ENCODE data around the gene TMCO4. TPM values are rescaled to one million over a fixed set of nuclear protein-coding genes. Genes with fewer than 3 reads are reported as not detected.

The TMCO4 gene
- total and polyA plus RNA-seq, 7 donors = 16.3 to 25.1 (median 21.9) TPM

GRCh38 chr1:19764848-19765247 is 34.9 kb downstream of the TMCO4 start:
- no peak for TF ChIP-seq POLR2A (IDR thresholded peaks at IDR 0.05)
- TF ChIP-seq EP300 (IDR thresholded peaks at IDR 0.05) = no peak
- TF ChIP-seq CTCF (IDR thresholded peaks at IDR 0.05) = no peak
- TF ChIP-seq POLR2AphosphoS5 (IDR thresholded peaks at IDR 0.05) = no peak
- no peak overlapping the region for H3K4me3 ChIP-seq
- no peak for DNase-seq
- intact Hi-C loops (cut with DNase I) = no loop called here
- no peak overlapping the region for H3K27ac ChIP-seq
- H3K4me1 ChIP-seq = no peaks in the 10 kb centered on the region
- H3K27me3 ChIP-seq = no peaks in the 10 kb centered on the region
- H3K9me3 ChIP-seq = no peaks in the 10 kb centered on the region
- H3K36me3 ChIP-seq = peaks cover 0 to 29% (median 1%) of the 10 kb centered on the region in 4 donors
- 81 to 88% methylated on average over 5 of the region's 5 CpGs for whole genome bisulfite sequencing, 2 donors

DNA sequence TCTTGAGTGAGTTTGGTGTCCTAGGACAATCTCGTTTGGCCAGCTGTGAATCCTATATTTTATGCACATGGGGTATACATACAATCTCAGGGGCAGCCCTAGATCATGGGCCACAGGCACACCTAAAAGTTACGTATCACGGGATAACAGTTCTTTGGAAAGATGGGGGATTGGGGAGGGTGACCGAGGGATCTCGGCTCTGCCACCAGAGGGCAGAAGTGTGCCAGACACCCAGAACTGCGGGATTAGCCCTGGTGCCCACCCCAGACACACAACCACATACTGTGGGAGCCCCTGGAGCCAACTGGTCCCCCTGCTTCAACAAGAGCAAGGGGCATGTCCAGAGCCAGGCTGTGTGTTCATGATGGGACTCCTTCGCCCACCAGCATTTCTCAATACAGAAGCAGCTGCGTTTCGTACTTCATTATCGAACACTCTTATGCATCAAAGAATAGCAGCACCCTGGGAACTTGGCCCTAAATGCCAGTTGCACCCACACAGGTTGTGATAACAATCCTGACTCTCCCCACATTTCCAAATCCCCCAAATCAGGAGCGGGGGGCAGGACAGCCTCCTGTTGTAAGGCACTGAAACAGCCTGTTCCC is 37.4 kb downstream of the TMCO4 start:
- DNase-seq = no peak
- no peaks in the 10 kb centered on the region for H3K27me3 ChIP-seq
- WGBS, 2 donors = 50 to 61% methylated on average over 11 of the region's 11 CpGs
- H3K4me1 ChIP-seq = no peaks in the 10 kb centered on the region
- intact Hi-C loops (cut with DNase I) = no loop called here
- peaks cover 0 to 22% (median 3%) of the 10 kb centered on the region in 4 donors for H3K36me3 ChIP-seq
- peak in 3 of 4 experiments; percentile 42 to 56 (median 53) for TF ChIP-seq CTCF (IDR thresholded peaks at IDR 0.05)
- TF ChIP-seq POLR2AphosphoS5 (IDR thresholded peaks at IDR 0.05) = no peak
- no peaks in the 10 kb centered on the region for H3K9me3 ChIP-seq
- no peak overlapping the region for H3K27ac ChIP-seq
- H3K4me3 ChIP-seq = no peak overlapping the region

DNA sequence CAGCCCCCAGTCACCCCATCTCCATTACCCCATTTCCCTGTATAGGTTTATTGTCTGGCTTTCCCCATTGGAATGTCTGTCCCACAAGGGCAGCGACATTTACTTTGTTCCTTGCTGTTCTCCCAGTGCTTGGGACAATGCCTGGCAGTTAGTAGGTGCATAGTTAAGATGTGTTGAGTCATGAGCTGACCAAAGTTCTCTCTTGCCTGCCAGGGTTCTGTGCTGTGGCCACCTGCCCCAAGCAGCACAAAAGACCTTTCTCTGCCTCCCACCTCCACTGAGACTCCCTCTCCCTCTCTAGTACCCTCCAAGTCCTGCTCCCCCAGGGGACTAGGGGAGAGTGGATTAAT is 40.0 kb downstream of the TMCO4 start:
- 84 to 92% methylated on average over 1 of the region's 1 CpG for WGBS, 2 donors
- no peak overlapping the region for H3K27ac ChIP-seq

DNA sequence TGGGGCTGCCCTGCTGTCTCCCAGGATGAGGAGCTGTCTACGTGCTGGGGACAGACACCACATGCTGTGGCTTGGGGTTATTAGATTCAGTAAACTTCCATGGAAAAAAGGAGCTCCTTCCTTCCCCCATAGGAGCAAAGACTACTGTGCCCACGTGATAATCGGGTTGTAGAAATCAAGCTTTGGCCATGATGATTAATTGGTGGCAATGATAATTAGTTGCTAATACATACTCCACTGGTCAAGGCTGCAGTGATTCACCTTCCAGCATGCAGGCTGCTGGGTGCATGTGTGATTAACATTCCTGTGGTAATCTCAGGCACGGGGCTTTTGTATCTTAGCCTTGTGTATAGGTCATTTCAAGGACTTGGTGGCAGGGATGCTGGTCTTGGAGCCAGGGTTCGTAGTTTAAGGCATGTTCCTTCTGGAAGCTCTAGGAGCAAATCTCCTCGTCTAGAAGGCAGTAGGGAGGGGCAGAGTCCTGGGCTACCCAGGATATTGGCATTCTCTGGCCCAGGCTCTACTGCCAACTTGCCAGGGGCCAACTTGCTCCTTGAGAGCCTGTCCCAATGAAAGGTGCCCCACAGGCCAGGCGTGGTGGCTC is 41.4 kb downstream of the TMCO4 start:
- H3K4me3 ChIP-seq = no peak overlapping the region
- H3K9me3 ChIP-seq = no peaks in the 10 kb centered on the region
- peak overlapping the region in 1 of 4 donors; percentile 27 for H3K27ac ChIP-seq
- intact Hi-C loops (cut with DNase I) = loop anchor here (5.0 kb wide), 2 partner anchors 41 to 44 kb away; no protein-coding TSS in a partner anchor
- H3K27me3 ChIP-seq = no peaks in the 10 kb centered on the region
- no peak for TF ChIP-seq POLR2AphosphoS5 (IDR thresholded peaks at IDR 0.05)
- no peak for TF ChIP-seq POLR2A (IDR thresholded peaks at IDR 0.05)
- TF ChIP-seq CTCF (IDR thresholded peaks at IDR 0.05) = no peak
- no peak for TF ChIP-seq EP300 (IDR thresholded peaks at IDR 0.05)
- DNase-seq = no peak
- 89 to 93% methylated on average over 7 of the region's 7 CpGs for WGBS, 2 donors
- peaks cover 0 to 11% (median 3%) of the 10 kb centered on the region in 4 donors for H3K36me3 ChIP-seq
- peaks cover 0 to 20% (median 19%) of the 10 kb centered on the region in 4 donors for H3K4me1 ChIP-seq

More for the DNA sequence above, 40.0 kb downstream of the TMCO4 start:
- Histone ChIP-seq H3K27me3 (no peaks in the 10 kb centered on the region), H3K9me3 (no peaks in the 10 kb centered on the region), H3K4me3 (no peak overlapping the region), H3K4me1 (peaks cover 0 to 9% (median 7%) of the 10 kb centered on the region in 4 donors), H3K36me3 (peaks cover 0 to 15% (median 3%) of the 10 kb centered on the region in 4 donors)
- DNase-seq = no peak
- no peak for TF ChIP-seq EP300 (IDR thresholded peaks at IDR 0.05)
- TF ChIP-seq CTCF (IDR thresholded peaks at IDR 0.05) = no peak
- TF ChIP-seq POLR2AphosphoS5 (IDR thresholded peaks at IDR 0.05) = no peak
- TF ChIP-seq POLR2A (IDR thresholded peaks at IDR 0.05) = no peak
- intact Hi-C loops (cut with DNase I) = loop anchor here (5.0 kb wide), 2 partner anchors 42 to 43 kb away; no protein-coding TSS in a partner anchor

All from sigmoid colon (tissue), 7 donors.